ENCODE data around the gene FXR2. TPM values are rescaled to one million over a fixed set of nuclear protein-coding genes. Genes with fewer than 3 reads are reported as not detected.

FXR2 gene
- total and polyA plus RNA-seq, 10 of the 15 experiments (the other 5 are each of a cell fraction or from before 2014, with no cell fraction given): 1.6 to 33.3 (median 22.0) TPM

DNA sequence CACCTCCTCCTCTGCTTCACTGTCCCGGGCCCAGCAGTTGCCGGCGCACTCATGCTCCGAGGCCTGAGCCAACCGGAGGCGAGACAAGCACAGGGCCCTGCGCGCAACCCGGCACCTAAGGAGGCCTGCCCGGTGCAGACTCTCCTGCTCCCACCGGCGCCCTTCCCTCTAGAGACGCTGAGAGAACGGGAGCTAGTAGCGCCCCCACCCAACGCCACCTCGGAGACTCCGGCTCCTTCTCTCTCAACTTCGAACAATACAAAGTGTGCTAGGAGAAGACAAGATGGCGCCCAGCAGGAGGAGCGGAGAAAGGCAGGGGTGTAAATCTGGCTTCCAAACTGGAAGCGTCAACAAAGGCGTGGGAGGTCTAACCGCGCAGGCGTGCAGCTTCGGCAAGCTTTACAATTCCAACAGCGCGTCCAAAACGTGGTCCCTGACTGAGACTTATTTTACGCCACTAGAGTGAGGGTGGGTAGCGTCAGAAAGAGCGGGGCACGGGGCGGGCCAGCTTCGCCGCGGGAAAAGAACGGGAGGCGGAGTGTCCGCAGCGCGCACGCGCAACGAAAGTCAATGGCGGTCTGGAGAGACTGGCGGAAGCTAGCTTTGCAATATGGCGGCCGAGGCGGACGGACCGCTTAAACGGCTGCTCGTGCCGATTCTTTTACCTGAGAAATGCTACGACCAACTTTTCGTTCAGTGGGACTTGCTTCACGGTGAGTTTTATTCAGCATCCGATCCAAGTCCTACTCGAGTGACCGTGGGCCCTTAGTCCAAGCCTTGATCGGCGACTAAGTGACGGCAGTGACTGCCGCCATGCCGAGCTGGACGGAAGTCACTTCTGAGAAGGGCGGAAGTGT is 31.2 kb downstream of the FXR2 start, which contains the start of gene MPDU1 (continued):
- TF ChIP-seq, protein P1, sequence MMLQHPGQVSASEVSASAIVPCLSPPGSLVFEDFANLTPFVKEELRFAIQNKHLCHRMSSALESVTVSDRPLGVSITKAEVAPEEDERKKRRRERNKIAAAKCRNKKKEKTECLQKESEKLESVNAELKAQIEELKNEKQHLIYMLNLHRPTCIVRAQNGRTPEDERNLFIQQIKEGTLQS (IDR thresholded peaks at IDR 0.05; ENCODE audit: borderline replicate concordance, extremely low read depth, low read depth, low read length): no peak
- TF ChIP-seq SMC3 (IDR thresholded peaks at IDR 0.05; ENCODE audit: borderline replicate concordance, low read length) (no peak; the same call in 1 of the 2 replicates), CBFB (IDR thresholded peaks at IDR 0.05; ENCODE audit: low read depth) (peak; percentile 69; the same call in 1 of the 2 replicates), SMAD5 (IDR thresholded peaks at IDR 0.05; ENCODE audit: low read depth) (peak; percentile 94; the same call in 1 of the 2 replicates), RAD21 (IDR thresholded peaks at IDR 0.05; ENCODE audit: insufficient read depth, low read depth, low read length) (no peak), HDAC6 (IDR thresholded peaks at IDR 0.05; ENCODE audit: unreplicated experiment) (no peak), RAD51 (IDR thresholded peaks at IDR 0.05) (peak; percentile 60; the same call in 1 of the 2 replicates), JUND (IDR thresholded peaks at IDR 0.05; ENCODE audit: low read depth, low read length) (no peak), ZNF622 (IDR thresholded peaks at IDR 0.05) (no peak), ZNF274 (IDR thresholded peaks at IDR 0.05; ENCODE audit: insufficient read depth, insufficient read length) (no peak), TAF1 (IDR thresholded peaks at IDR 0.05; ENCODE audit: borderline replicate concordance, low read depth, low read length) (peak; percentile 97), SUZ12 (IDR thresholded peaks at IDR 0.05; ENCODE audit: unreplicated experiment) (no peak), ZNF24 (IDR thresholded peaks at IDR 0.05) (no peak), CBX3 (IDR thresholded peaks at IDR 0.05; ENCODE audit: borderline replicate concordance, low read depth) (no peak), FOXM1 (IDR thresholded peaks at IDR 0.05; ENCODE audit: low read depth, low read length) (peak; percentile 67; the same call in 1 of the 2 replicates), NFYA (IDR thresholded peaks at IDR 0.05; ENCODE audit: borderline replicate concordance, low read depth, low read length) (no peak), STAT3 (IDR thresholded peaks at IDR 0.05; ENCODE audit: low read depth, low read length) (no peak)
- TF ChIP-seq, protein P2, sequence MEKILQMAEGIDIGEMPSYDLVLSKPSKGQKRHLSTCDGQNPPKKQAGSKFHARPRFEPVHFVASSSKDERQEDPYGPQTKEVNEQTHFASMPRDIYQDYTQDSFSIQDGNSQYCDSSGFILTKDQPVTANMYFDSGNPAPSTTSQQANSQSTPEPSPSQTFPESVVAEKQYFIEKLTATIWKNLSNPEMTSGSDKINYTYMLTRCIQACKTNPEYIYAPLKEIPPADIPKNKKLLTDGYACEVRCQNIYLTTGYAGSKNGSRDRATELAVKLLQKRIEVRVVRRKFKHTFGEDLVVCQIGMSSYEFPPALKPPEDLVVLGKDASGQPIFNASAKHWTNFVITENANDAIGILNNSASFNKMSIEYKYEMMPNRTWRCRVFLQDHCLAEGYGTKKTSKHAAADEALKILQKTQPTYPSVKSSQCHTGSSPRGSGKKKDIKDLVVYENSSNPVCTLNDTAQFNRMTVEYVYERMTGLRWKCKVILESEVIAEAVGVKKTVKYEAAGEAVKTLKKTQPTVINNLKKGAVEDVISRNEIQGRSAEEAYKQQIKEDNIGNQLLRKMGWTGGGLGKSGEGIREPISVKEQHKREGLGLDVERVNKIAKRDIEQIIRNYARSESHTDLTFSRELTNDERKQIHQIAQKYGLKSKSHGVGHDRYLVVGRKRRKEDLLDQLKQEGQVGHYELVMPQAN (conservative IDR thresholded peaks at IDR 0.05): 0 out of 2 replicates have a peak, but pooled peaks have one; percentile 20
- TF ChIP-seq, protein P3, sequence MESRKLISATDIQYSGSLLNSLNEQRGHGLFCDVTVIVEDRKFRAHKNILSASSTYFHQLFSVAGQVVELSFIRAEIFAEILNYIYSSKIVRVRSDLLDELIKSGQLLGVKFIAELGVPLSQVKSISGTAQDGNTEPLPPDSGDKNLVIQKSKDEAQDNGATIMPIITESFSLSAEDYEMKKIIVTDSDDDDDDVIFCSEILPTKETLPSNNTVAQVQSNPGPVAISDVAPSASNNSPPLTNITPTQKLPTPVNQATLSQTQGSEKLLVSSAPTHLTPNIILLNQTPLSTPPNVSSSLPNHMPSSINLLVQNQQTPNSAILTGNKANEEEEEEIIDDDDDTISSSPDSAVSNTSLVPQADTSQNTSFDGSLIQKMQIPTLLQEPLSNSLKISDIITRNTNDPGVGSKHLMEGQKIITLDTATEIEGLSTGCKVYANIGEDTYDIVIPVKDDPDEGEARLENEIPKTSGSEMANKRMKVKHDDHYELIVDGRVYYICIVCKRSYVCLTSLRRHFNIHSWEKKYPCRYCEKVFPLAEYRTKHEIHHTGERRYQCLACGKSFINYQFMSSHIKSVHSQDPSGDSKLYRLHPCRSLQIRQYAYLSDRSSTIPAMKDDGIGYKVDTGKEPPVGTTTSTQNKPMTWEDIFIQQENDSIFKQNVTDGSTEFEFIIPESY (IDR thresholded peaks at IDR 0.05): no peak
- TF ChIP-seq, protein P4, sequence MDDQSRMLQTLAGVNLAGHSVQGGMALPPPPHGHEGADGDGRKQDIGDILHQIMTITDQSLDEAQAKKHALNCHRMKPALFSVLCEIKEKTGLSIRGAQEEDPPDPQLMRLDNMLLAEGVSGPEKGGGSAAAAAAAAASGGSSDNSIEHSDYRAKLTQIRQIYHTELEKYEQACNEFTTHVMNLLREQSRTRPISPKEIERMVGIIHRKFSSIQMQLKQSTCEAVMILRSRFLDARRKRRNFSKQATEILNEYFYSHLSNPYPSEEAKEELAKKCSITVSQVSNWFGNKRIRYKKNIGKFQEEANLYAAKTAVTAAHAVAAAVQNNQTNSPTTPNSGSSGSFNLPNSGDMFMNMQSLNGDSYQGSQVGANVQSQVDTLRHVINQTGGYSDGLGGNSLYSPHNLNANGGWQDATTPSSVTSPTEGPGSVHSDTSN (IDR thresholded peaks at IDR 0.05; ENCODE audit: insufficient replicate concordance, low read depth, low read length): no peak
- TF ChIP-seq, protein P5, sequence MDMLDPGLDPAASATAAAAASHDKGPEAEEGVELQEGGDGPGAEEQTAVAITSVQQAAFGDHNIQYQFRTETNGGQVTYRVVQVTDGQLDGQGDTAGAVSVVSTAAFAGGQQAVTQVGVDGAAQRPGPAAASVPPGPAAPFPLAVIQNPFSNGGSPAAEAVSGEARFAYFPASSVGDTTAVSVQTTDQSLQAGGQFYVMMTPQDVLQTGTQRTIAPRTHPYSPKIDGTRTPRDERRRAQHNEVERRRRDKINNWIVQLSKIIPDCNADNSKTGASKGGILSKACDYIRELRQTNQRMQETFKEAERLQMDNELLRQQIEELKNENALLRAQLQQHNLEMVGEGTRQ (IDR thresholded peaks at IDR 0.05; ENCODE audit: borderline replicate concordance, low read depth, low read length): no peak
- TF ChIP-seq, protein P6, sequence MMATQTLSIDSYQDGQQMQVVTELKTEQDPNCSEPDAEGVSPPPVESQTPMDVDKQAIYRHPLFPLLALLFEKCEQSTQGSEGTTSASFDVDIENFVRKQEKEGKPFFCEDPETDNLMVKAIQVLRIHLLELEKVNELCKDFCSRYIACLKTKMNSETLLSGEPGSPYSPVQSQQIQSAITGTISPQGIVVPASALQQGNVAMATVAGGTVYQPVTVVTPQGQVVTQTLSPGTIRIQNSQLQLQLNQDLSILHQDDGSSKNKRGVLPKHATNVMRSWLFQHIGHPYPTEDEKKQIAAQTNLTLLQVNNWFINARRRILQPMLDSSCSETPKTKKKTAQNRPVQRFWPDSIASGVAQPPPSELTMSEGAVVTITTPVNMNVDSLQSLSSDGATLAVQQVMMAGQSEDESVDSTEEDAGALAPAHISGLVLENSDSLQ (IDR thresholded peaks at IDR 0.05): peak; percentile 50
